BJ (cell line): Measurements from ENCODE around the gene OBSCN. TPM values are rescaled to one million over a fixed set of nuclear protein-coding genes. Genes with fewer than 3 reads are reported as not detected.

Source experiments
- CTCF ChIA-PET: fragments of 350-600 bp; formaldehyde crosslinking; extraction: SDS; loops from one replicate; lab custom pipeline; 2021; ENCODE audit warnings: antibody characterized with exemption, inconsistent platforms; lab: Yijun Ruan, JAX
- POLR2A ChIA-PET: fragments of 300-600 bp; sonication (Branson Sonifier 250); formaldehyde crosslinking; extraction: SDS; loops from one replicate; lab custom pipeline; 2021; ENCODE audit warnings: antibody characterized with exemption; lab: Charles Lee
- DNase-seq: peaks from one replicate; pipeline ENCODE4 v3.0.0-alpha.2; 2011; ENCODE audit warnings: low read depth
- H3K27me3 ChIP-seq: 2 replicates; pipeline ENCODE4 v1.6.0; 2011; ENCODE audit warnings: low read length; ENCODE audit not compliant: control insufficient read depth, insufficient read depth
- H3K36me3 ChIP-seq: 2 replicates; pipeline ENCODE4 v1.5.1; 2011; ENCODE audit warnings: low read length; ENCODE audit not compliant: control insufficient read depth, insufficient read depth
- H3K4me3 ChIP-seq: 2 replicates; pipeline ENCODE4 v1.5.1; 2011; ENCODE audit warnings: low read depth, mild to moderate bottlenecking, control low read depth, low read length
- CTCF ChIP-seq: IDR thresholded peaks from 2 replicates; pipeline ENCODE4 v1.5.1; 2011; ENCODE audit warnings: low read depth, mild to moderate bottlenecking, control low read depth, inconsistent platforms, low read length, moderate library complexity; ENCODE audit not compliant: insufficient read depth
- polyA plus RNA-seq: library from polyadenylated mRNA; depleted of rRNA; stranded (reverse); fragments of >200 nt; gene quantifications from 2 replicates; pipeline ENCODE4 v1.2.3, GENCODE V29; 2011

Gene OBSCN
- polyA plus RNA-seq, 1 experiment = 2.9 TPM

- Histone ChIP-seq H3K27me3 (no peaks in the 10 kb centered on the region), H3K36me3 (no peaks in the 10 kb centered on the region), H3K4me3 (no peak overlapping the region)
- CTCF ChIA-PET = no interaction called here
- no peak for DNase-seq
- POLR2A ChIA-PET = no interaction called here
- no peak for TF ChIP-seq CTCF
These were observed 155.1 kb downstream of the OBSCN start for GRCh38 chr1:228362884-228363450.

GRCh38 chr1:228363686-228364067, 155.8 kb downstream of the OBSCN start:
- no peaks in the 10 kb centered on the region for H3K27me3 ChIP-seq
- CTCF ChIA-PET = no interaction called here
- no peak for DNase-seq
- H3K4me3 ChIP-seq = no peak overlapping the region
- H3K36me3 ChIP-seq = no peaks in the 10 kb centered on the region
- POLR2A ChIA-PET = no interaction called here
- no peak for TF ChIP-seq CTCF

- CTCF ChIA-PET = interaction anchor here (0.6 kb wide), 1 partner anchor 15 kb away, joined by 3 read pairs; no protein-coding TSS in a partner anchor
- no peak for DNase-seq
- no peak for TF ChIP-seq CTCF
These were observed 156.3 kb downstream of the OBSCN start for GRCh38 chr1:228364068-228364705.

GRCh38 chr1:228364706-228365213, 156.9 kb downstream of the OBSCN start:
- ChIA-PET POLR2A (no interaction called here), CTCF (interaction anchor here (0.6 kb wide), 1 partner anchor 16 kb away, joined by 3 read pairs; no protein-coding TSS in a partner anchor)
- no peak for TF ChIP-seq CTCF
- H3K36me3 ChIP-seq = no peaks in the 10 kb centered on the region
- H3K27me3 ChIP-seq = no peaks in the 10 kb centered on the region
- no peak overlapping the region for H3K4me3 ChIP-seq
- DNase-seq = no peak

More at GRCh38 chr1:228364068-228364705, 156.3 kb downstream of the OBSCN start:
- H3K27me3 ChIP-seq = no peaks in the 10 kb centered on the region
- no peak overlapping the region for H3K4me3 ChIP-seq
- H3K36me3 ChIP-seq = no peaks in the 10 kb centered on the region
- POLR2A ChIA-PET = no interaction called here

DNA sequence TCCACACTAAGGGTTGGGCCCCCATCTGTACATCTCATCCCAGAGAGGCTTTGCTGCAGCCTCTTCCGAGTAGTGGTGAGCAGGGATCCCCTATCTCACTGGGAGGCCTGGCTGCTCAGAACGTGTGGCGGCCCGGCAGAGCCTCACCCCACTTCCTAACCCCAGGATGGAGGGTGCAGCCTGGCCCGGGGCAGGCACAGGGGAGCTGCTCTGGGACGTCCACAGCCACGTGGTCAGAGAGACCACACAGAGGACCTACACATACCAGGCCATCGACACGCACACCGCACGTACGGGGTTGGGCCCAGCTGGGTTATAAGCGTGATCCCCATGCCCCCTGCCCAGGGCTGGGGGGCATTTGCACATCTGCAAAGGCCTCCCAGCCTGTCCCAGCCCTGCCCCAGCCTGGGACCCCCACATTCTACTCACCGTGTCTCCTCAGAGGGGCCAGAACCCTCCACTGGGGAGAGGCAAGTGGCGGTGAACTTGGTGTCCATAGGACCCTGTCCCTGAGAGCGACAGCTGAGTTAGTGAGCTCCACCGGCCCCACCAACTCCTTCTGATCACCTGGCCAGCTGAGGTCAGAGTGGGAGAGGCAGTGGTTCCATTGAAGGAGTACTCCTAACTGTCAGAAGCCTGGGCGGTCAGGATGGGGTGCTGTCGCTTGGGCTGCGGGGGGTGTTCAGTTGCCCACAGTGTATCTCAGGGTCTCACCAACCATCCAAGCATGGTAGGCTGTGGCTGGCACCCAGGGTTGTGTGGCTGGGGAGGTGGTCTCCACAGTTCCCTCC, 157.6 kb downstream of the OBSCN start:
- no peak for TF ChIP-seq CTCF
- DNase-seq = no peak
- POLR2A ChIA-PET = no interaction called here
- CTCF ChIA-PET = no interaction called here
- Histone ChIP-seq H3K4me3 (no peak overlapping the region), H3K27me3 (no peaks in the 10 kb centered on the region), H3K36me3 (no peaks in the 10 kb centered on the region)
